Measurements from ENCODE around the gene LRMDA.

Gene LRMDA

DNA sequence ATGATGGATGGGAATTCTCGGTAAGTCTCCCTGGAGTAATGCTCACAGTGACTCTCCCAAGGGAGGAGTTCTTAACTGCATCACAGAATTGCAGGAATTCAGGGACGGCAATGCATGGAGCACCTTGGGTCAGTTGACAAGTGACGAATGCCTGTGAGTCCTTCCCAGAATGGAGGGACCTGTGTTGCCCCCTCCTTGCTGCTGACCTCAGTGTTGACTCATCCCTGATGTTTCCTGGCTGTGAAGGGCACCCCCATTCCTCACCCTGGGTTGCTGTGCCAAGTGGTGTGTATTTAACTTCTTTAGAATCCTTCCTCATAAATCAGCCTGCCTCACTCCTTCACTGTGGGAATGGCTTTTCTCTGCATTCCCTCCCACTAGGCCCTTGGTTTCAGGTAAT, 98.9 kb downstream of the LRMDA start:
- TF ChIP-seq, protein P1, sequence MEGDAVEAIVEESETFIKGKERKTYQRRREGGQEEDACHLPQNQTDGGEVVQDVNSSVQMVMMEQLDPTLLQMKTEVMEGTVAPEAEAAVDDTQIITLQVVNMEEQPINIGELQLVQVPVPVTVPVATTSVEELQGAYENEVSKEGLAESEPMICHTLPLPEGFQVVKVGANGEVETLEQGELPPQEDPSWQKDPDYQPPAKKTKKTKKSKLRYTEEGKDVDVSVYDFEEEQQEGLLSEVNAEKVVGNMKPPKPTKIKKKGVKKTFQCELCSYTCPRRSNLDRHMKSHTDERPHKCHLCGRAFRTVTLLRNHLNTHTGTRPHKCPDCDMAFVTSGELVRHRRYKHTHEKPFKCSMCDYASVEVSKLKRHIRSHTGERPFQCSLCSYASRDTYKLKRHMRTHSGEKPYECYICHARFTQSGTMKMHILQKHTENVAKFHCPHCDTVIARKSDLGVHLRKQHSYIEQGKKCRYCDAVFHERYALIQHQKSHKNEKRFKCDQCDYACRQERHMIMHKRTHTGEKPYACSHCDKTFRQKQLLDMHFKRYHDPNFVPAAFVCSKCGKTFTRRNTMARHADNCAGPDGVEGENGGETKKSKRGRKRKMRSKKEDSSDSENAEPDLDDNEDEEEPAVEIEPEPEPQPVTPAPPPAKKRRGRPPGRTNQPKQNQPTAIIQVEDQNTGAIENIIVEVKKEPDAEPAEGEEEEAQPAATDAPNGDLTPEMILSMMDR (conservative IDR thresholded peaks at IDR 0.05): no peak
- H3K27ac ChIP-seq: no peak overlapping the region

DNA sequence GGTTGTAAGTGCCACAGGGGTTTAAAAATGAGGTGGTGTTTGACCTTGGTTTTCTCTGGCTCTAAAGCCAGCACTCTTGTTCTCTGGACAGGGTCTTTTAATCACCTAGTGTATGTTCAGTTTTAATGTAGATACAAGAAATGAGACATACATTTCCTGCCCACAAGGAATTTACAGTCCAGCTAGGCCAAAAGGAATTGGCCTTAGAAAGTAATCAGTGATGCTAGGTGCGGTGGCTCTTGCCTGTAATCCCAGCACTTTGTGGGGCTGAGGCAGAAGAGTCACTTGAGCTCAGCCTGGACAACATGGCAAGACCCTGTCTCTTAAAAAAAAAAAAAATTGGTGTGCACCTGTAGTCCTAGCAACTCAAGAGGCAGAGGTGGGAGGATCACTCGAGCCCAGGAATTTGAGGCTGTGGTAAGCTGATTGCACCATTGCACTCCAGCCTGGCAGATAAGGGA, 100.2 kb downstream of the LRMDA start:
- TF ChIP-seq, protein P1 (conservative IDR thresholded peaks at IDR 0.05): no peak
- H3K27ac ChIP-seq: no peak overlapping the region

DNA sequence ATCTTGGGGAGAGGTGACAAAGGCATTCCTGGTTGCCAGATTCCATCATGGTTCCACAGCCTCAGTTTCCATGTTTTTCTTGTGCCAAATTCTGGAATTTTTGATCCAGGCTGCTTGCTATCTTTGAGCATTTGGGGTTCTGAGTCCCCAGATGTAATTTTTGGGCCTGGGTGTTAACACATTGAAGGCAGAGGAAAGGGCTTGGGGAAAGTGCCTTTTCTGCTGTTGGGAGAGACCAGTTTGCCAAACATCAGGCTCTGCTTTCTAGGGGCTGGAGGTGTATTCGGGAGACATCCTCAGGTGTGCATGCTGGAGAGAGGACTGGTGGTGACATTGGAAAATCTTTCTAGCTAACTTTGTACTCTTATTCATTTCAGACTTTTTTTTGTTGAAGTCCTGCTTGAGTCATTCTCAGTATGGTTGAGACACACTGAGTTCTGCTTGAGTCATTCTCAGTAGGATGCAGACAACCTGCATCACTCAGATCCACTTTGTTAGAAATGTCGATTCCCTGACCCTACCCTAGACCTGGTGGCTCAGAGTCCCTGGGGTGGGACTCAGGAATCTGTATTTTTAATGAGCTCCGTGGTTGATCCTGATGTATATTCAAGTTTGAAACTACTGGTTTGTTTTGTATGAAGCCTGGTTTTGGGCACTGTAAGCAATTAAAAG, 101.0 kb downstream of the LRMDA start:
- TF ChIP-seq, protein P1 (conservative IDR thresholded peaks at IDR 0.05): no peak
- no peak overlapping the region for H3K27ac ChIP-seq

DNA sequence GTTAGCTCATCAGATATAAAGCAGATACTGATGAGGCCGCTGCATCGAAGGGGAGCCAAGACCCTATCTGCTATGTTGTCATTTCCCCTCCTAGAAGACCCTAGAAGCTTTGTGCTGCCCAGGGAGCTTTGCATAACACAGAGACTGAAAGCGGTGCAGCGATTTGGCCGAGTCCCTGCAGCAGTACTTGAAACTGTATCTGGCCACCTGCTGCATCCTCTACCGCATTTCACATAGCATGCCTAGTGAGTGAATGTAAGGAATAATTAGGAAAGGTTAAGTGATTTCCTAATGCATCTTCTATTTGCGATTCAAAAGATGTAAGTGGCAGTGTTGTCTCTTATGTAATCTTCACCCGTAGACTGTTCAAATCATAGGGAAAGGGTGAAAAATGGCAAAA, 106.7 kb downstream of the LRMDA start:
- no peak overlapping the region for H3K27ac ChIP-seq
- TF ChIP-seq, protein P1 (conservative IDR thresholded peaks at IDR 0.05): no peak

DNA sequence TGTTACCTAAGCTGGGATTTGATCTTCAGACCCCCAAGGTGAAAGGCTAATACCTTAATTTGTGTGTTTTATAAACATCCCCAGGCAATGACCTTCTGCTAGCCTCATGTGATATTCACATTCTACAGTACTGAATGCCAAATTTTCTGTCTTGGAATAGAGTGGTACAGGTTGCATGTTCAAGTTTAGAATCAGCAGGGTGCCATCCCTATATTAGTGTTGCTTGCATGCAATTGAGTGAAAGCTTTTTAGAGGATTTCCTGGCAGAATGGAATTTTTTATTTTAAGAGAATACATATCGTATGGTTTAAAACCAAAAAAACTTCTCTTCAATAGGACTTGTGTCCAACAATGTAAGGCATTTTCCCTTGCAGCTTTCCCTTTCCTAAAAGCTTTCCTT, 107.3 kb downstream of the LRMDA start:
- TF ChIP-seq, protein P1 (conservative IDR thresholded peaks at IDR 0.05): no peak
- H3K27ac ChIP-seq: no peak overlapping the region

DNA sequence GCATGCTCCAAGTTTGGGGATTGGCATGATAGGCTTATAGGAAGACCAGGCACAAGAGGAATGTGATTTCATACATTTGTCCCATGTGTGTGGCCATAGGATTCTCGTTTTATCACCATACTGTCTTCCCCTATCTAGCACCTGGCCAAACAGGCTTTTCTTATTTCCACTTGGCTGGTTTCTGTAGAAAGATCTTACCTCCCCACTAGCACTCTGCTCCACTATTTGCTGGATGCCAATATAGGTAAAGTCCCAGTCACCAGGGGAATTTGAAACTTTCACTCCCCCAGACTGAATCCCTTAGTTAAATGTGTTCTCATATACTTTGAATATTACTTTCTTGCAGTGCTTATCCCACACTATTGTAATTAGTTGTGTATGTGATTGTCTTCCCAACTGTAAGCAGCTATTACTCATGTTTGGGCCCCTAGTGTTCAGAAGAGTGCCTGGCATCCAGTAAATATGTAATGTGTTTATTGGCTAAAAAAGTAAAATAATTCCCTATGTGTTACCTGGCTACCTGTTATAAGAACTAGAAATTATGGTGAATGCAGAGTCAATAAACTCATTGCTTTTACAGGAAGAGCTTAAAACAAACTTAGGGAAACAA, 109.0 kb downstream of the LRMDA start:
- TF ChIP-seq, protein P1 (conservative IDR thresholded peaks at IDR 0.05): 0 out of 2 replicates have a peak, but pooled peaks have one; percentile 12

DNA sequence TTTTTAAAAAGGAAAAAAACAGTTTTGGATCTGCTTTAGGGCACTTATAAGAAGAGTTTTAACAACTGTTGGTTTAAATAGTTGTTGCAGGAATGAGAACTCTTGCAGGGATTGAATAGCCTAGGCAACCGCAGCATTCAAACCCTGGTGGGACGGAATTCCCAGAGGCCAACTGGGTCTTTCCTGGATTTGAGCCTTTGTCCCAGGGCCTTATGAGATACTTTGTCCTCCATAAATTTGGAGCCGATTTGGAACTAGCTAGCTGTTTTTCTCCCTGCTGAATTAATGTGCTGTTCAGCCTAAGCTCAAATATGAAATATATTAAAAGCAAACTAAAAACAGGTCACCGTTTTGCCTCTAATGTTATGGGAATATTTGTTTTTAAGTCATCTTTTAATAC, 109.6 kb downstream of the LRMDA start:
- H3K27ac ChIP-seq: no peak overlapping the region
- TF ChIP-seq, protein P1 (conservative IDR thresholded peaks at IDR 0.05): no peak

More for the DNA sequence above, 109.0 kb downstream of the LRMDA start:
- no peak overlapping the region for H3K27ac ChIP-seq

Data from VCaP (cell line).